ENCODE measurements around the gene FAM50A.

Gene FAM50A

DNA sequence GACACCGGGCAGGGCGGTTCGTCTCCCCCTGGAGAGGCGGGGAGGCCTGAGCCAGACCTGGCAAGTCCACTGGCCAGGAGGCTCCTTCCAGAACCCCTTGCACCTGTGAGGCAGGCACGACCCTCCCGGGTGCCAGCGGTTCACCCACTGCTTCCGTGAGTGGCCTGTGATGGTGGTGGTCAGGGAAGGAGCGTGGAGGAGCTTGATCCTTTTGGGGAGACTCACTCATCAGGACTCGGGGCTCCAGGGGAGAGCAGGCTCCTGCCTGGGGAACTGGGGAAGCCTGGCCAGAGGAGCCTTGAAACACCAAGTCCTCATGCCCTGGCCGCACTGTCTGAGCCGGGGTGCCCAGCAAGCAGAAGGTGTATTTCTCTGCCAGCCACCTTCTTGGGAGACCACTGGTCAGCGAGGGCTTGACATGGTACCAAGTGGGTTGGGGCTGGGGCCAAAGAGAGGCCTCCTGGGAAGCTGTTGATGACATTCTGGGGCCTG, 860 bp downstream of the FAM50A start:
- H3K4me3 ChIP-seq (ENCODE audit: low read depth, low read length), result peak overlapping the region; percentile 54
- DNase-seq (ENCODE audit: low read depth), result no peak
- no peak for TF ChIP-seq CTCF (IDR thresholded peaks at IDR 0.05; ENCODE audit: low read depth, low read length, missing control alignments)
- in situ Hi-C loops (cut with HindIII; ENCODE audit: low sequenced_read_pairs), result loop anchor here (5.0 kb wide), 1 partner anchor 42 kb away; the partner anchor contains the start of gene UBL4A

DNA sequence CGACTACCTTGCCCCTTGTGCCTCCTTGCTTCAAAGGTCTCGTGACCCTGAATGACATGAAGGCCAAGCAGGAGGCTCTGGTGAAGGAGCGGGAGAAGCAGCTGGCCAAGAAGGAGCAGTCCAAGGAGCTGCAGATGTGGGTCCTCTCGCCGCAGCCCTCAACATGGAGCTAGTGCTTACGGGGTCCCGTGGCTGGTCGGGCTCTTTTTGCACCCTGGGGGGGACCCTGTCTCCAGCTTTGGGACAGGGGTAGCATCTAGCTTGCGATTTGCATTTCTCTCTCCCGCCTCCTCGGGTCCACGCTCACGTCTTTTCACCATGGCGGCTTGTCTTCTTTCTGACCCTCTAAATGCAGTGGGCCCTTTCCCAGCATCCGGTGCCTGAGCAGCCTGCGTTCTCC, 1.8 kb downstream of the FAM50A start:
- in situ Hi-C loops (cut with HindIII; ENCODE audit: low sequenced_read_pairs), result loop anchor here (5.0 kb wide), 1 partner anchor 42 kb away; the partner anchor contains the start of gene UBL4A
- TF ChIP-seq CTCF (IDR thresholded peaks at IDR 0.05; ENCODE audit: low read depth, low read length, missing control alignments), result no peak
- no peak for DNase-seq (ENCODE audit: low read depth)
- H3K4me3 ChIP-seq (ENCODE audit: low read depth, low read length), result no peak overlapping the region

GRCh38 chrX:154446430-154446829, 2.5 kb downstream of the FAM50A start:
- no peak overlapping the region for H3K4me3 ChIP-seq (ENCODE audit: low read depth, low read length)
- no peak for TF ChIP-seq CTCF (IDR thresholded peaks at IDR 0.05; ENCODE audit: low read depth, low read length, missing control alignments)
- in situ Hi-C loops (cut with HindIII; ENCODE audit: low sequenced_read_pairs), result loop anchor here (5.0 kb wide), 1 partner anchor 41 kb away; the partner anchor contains the start of gene UBL4A
- no peak for DNase-seq (ENCODE audit: low read depth)

DNA sequence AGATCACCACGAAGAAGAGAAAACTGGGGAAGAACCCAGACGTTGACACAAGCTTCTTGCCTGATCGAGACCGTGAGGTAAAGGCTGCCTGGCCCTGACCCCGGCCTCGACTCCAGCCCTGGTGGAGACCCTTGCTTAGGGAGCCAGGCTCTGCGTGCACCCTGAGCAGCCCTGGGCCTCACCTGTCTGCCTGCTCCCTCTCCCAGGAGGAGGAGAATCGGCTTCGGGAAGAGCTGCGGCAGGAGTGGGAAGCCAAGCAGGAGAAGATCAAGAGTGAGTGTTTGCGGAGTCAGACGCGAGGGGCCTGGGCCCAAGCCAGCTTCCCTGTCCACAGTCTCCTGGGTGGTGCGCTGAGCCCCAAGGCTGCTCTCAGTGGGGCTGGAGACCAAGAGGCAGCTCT, 4.5 kb downstream of the FAM50A start:
- no peak for DNase-seq (ENCODE audit: low read depth)
- no peak for TF ChIP-seq CTCF (IDR thresholded peaks at IDR 0.05; ENCODE audit: low read depth, low read length, missing control alignments)
- no peak overlapping the region for H3K4me3 ChIP-seq (ENCODE audit: low read depth, low read length)
- in situ Hi-C loops (cut with HindIII; ENCODE audit: low sequenced_read_pairs), result loop anchor here (5.0 kb wide), 1 partner anchor 39 kb away; the partner anchor contains the start of gene UBL4A

DNA sequence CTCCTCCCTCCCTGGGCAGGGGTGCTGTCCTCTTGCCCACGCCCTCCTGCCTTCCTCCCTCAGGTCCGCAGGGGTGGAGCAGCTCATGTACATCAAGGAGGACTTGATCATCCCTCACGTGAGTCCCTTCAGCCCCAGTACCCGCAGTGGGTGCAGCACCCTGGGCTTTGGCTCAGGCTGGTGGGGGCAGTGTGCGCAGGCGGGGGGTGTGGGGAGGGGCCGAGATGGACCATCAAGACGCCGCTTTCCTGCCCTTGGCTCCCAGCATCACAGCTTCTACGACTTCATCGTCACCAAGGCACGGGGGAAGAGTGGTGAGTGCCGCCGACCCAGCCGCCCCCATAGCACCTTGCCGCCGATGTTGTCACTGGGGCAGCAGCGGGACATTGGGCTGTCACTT, 5.7 kb downstream of the FAM50A start:
- in situ Hi-C loops (cut with HindIII; ENCODE audit: low sequenced_read_pairs), result loop anchor here (5.0 kb wide), 1 partner anchor 38 kb away; the partner anchor contains the start of gene UBL4A
- no peak for TF ChIP-seq CTCF (IDR thresholded peaks at IDR 0.05; ENCODE audit: low read depth, low read length, missing control alignments)
- no peak overlapping the region for H3K4me3 ChIP-seq (ENCODE audit: low read depth, low read length)
- DNase-seq (ENCODE audit: low read depth), result no peak

DNA sequence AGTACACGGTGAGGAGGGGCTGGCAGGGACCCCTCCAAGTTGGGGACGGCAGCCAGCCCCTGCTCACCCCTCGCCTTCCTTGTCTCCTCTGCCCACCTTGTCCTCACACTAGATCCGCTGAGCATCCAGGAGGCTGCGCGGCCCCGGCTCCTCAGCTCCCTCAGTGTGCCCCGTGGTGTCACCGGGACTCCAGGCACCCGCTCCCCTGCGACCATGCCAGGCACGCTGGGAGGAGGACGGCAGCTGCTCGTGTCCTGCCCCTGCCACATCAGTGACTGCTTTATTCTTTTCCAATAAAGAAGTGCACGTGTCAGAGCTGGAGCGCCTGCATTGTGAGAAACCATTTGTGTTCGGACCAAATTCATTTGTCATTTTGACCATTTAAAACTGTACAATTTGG, 6.4 kb downstream of the FAM50A start:
- H3K4me3 ChIP-seq (ENCODE audit: low read depth, low read length), result no peak overlapping the region
- in situ Hi-C loops (cut with HindIII; ENCODE audit: low sequenced_read_pairs), result no loop called here
- no peak for DNase-seq (ENCODE audit: low read depth)
- no peak for TF ChIP-seq CTCF (IDR thresholded peaks at IDR 0.05; ENCODE audit: low read depth, low read length, missing control alignments)

Measured in astrocyte of the cerebellum (primary cell).